HG03060 (cell line): ENCODE measurements around the gene ENHO.

Experiments used
- ATAC-seq: cut with Tn5 transposase; IDR thresholded peaks from one replicate; pipeline ENCODE4 v1.9.1; 2021; ENCODE audit warnings: low read depth, moderate number of reproducible peaks; ENCODE audit not compliant: unreplicated experiment

Gene ENHO

GRCh38 chr9:34555936-34556525 lies 33.2 kb upstream of the ENHO start:
- ATAC-seq, result no peak

DNA sequence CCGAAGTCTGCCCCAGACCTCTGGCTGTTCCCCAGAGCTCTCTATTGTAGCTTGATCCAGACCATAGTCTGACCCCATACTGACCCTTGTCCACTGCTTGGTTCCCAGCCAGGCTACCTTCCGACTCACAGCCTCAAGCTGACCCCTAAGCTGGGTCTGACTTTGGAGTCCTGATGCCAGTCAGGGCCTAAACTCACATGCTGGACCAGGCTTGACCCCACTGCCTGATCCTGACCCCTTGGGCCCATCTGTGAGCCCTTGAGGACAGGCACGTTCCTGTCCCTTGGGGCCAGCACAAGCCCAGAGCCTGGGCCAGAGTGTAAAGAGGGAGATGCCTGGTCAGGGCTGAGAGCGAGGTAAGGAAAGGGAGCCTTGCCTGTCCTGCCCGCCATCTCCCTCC lies 32.7 kb upstream of the ENHO start:
- ATAC-seq, result no peak

DNA sequence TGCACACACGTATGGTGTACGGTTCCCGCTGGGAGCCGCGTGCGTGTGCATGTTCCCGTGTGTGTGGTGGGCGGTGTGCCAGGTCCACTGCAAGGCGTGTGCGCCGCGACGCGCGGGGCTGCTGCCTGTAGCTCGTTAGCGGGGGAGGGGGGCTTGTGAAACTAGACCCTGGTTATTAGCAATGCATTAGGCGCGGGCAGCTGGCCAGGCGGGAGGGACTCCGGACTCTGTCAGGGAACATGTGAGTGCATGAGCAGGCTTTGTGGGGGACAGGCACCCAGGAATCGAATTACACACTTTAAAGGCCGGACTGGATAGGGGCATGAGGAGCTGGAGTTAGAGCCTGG lies 32.2 kb upstream of the ENHO start:
- no peak for ATAC-seq

- no peak for ATAC-seq
Measured at GRCh38 chr9:34554211-34555001, 31.6 kb upstream of the ENHO start.

GRCh38 chr9:34553511-34554021 lies 30.8 kb upstream of the ENHO start:
- ATAC-seq, result no peak

DNA sequence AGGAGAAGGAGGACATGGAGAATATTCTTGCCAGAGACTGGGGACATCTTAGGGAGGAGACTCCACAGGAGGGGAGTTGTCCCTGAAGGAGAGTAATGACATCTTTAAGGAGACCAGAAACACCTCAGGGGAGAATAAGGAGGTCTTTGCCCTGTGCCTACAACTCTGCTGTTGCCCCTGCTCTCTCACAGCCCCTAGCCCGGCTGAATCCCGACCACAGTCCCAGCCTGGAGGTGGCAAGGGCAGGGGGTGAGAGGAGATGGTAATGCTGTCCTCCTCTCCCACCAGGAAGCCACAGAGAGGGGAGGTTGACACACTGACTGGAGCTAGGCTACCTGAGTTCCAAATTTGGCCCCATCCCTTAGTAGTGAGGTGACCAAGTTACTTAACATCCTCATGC lies 30.2 kb upstream of the ENHO start:
- ATAC-seq, result no peak

DNA sequence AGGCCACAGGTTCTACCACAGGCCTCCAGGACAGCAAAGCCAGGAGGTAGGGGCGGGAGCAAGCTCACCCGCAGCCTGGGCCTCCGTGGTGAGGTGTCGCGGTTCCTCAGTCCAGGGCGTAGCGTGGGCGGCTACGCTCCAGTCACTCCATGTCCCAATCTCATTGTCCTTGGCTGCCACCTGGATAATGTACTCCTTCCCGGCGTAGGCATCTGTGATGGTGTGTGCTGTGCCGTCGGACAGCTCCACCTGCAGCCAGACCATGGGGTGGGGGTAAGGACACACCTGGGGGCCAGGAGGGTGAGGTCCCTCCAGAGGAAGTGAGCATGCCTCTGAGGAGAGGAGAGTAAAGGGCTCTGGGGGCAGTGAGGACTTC lies 29.8 kb upstream of the ENHO start:
- ATAC-seq, result no peak

DNA sequence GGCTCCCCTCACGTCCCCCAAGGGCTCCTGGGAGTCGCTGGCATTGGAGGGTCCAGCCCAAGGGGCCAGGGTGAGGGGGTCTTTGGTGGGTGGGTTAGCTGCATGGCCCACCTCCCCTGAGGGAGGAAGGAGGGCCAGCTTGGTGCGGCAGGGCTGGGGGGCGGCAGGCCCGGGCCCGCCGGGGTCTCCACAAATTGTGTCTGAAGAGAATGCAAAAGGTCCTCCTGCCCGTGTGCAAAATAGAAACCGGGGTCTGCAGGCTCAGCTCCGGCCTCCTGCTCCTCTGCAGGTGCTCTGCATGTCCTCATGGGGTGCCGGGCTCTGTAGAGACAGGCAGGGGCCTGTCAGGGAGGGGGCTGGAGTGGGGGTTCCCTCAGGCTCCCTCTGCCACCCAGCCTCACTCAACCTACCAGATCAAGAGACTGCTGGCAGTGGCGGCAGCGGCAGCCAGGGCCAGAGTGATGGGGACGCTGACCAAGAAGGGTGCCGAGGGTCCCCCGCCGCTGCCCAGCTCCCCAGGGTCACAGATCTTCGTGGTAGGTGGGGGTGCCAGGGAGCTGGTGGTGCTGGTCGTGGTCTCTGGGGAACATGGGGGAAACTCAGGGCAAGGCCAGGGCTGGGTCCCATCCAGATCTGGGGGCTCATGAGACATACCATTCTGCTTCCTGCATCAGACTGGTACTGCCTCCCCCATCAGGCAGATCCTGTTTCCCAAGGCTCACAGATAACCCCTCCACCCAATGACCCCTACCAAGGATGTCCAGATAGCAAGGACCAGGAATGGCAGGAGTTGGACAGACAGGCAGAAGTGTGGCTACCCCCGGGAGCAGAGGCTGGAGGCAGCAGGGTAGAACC lies 29.2 kb upstream of the ENHO start:
- no peak for ATAC-seq

GRCh38 chr9:34550681-34551270 lies 28.0 kb upstream of the ENHO start:
- no peak for ATAC-seq

DNA sequence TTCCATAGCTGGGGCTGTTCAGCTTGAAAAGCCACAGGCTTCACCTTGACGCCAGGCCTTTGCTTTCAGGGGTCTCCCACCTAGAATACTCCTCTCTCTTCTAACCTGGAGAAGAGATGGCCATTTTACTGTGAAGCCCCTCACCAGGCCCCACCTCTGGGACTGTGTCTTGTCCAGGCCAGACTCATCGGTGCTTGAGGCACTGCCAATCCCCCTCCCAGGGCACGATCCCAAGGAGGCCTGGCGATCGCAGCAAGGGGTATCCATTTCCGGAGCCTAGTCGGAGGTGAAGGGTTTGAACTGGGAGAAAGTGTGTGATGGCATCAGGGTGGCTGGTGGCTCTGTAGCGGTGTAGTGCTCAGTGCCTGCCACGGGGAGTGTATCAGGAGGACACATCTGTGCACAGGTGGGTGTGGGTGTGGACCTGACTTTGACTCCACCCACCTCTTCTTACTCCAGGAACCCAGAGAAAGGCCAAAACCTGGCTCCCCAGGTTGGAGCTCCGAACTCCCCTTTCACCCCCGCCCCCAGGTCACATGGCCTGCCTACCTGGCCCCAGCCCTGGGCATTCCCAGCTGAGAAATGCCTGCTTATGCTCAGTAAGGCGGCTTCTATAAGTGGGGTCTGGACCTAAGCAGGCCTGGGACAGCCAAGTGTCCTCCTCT lies 27.4 kb upstream of the ENHO start:
- no peak for ATAC-seq

- no peak for ATAC-seq
Measured at GRCh38 chr9:34549407-34549732, 26.6 kb upstream of the ENHO start.

DNA sequence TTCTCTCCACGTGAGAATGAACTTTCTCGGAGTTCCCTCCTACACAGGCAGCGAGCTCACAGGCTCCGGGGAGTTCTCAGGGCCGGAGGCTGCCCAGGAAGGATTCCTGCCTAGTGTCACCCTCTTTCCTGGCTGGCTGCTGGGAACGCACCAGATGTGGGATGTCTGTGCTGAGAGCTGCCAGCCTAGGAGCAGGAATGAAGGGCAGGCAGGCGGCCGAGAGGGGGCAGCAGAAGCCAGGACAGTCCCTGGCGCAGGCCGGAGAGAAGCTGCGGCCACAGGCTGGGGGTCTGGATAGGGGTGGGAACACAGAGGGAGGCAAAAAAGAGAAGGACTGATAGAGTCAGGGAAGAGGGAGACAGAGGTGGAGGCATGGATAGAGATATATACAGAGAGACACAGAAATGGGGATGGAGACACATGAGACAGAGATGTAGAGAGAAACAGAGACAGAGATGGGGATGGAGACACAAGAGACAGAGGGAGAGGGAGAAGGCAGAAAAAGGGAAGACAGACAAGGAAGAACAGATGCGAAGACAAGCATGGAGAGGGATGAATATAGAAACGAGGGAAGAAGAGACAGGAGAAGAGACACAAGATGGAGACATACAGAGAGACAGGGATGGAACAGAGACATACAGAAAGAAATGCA lies 25.3 kb upstream of the ENHO start:
- ATAC-seq, result no peak

GRCh38 chr9:34546834-34547827 lies 24.3 kb upstream of the ENHO start:
- no peak for ATAC-seq

- ATAC-seq, result no peak
Measured at GRCh38 chr9:34546102-34546833, 23.5 kb upstream of the ENHO start.

- no peak for ATAC-seq
Measured at GRCh38 chr9:34545497-34545896, 22.7 kb upstream of the ENHO start.

DNA sequence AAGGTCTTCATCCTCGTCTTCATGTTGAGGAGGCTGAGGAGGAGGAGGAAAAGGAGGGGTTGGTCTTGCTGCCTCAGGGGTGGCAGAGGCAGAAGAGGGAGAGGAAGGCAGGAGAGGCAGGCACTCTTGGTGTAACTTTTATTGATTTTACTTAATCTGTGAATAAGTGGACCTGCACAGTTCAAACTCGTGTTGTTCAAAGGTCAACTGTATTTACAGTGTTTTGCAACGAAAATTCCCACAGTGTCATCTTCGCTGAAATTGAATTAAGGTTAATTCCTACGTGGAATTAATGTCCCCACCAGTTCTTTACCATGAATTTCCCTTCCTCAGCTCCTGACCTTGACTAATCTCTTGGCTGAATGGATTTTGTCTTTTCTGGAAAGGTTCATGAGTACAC lies 21.2 kb upstream of the ENHO start:
- ATAC-seq, result no peak

DNA sequence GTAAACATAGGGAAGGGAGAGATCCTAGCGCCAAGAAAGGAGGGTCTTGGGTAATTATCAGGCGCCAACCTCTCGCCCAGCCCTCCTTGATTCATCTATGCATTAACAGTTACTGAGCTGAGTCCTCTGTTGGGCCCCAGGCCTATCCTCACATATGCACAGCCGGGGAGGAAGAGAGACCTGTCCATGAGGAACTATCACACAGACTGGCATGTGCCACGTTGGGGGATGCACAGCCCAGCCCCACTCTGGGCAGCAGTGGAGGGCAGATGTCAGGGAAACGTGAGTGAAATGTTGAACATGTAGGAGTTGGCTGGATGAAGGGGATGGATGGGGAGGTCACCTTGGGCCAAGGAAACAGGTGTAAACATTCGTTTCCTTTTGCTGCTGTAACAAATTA lies 18.8 kb upstream of the ENHO start:
- ATAC-seq, result no peak

DNA sequence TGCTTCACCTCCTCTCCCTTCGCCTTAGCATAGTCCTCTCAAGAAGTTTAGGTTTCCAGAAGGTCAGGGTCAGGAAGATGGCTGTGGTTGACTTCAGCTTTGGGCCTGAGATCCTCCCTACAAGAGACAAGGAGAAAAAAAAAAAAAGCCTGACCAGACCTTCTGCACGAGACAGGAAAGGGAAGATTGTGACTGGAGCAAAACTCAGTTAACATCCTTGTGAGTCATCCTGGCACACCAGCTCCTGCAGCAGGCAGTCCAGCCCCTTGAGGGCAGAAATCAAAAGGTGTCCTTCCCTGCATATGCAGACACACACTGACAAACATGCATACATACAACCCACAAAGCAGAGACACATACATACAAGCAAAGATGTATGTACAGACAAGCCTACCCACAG lies 18.0 kb upstream of the ENHO start:
- no peak for ATAC-seq
